GM10847 (cell line): Measurements from ENCODE around the gene FSHR.

Experiments used
- POLR2A ChIP-seq: IDR thresholded peaks from 2 replicates; pipeline ENCODE4 v1.6.1; 2011; ENCODE audit not compliant: insufficient read length; ENCODE audit errors: extremely low read depth

FSHR gene

GRCh38 chr2:49021271-49021670 lies 133.0 kb downstream of the FSHR start:
- TF ChIP-seq POLR2A: no peak

DNA sequence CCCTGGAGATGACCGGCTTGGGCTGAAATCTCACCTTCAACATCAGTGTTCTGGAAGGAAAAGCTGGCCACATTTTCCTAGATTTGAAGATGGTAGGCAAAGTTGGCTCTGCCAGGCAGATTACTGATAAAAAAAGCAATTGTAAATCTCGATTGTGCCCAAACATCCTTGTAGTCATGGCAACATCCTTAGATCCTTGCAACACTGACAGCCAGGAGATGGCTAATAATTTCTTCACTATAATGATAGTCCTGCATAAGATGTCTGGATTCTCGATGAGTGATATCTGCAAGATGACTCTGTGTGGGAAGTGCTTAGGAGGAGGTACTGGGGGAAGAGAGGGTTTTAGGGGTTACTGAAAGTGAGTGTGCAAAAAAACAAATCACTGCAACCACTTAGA lies 149.1 kb downstream of the FSHR start:
- TF ChIP-seq POLR2A: no peak

GRCh38 chr2:49004036-49004626 lies 150.2 kb downstream of the FSHR start:
- TF ChIP-seq POLR2A: no peak

- no peak for TF ChIP-seq POLR2A
Observed at GRCh38 chr2:49003201-49003600, 151.1 kb downstream of the FSHR start.

- TF ChIP-seq POLR2A: no peak
Observed at GRCh38 chr2:49002750-49003149, 151.6 kb downstream of the FSHR start.

DNA sequence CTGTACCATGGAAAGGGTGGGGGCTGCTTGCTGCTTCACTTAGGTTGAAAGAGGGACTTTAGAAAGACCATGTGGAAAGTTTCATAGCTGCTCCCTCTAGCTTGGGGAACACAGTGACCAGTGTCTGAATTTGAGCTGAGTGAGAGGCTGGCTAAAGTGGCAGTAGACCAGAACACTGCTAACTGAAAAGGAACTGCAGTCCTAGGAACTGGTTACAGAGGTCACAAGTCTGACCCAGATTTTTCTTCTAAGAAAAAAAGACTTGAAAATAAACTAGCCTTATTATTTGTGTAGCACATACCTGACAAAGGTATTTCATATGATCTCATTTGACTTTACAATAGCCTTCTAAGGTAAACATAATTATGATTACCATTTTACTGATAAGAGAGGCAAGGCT lies 153.6 kb downstream of the FSHR start:
- no peak for TF ChIP-seq POLR2A

DNA sequence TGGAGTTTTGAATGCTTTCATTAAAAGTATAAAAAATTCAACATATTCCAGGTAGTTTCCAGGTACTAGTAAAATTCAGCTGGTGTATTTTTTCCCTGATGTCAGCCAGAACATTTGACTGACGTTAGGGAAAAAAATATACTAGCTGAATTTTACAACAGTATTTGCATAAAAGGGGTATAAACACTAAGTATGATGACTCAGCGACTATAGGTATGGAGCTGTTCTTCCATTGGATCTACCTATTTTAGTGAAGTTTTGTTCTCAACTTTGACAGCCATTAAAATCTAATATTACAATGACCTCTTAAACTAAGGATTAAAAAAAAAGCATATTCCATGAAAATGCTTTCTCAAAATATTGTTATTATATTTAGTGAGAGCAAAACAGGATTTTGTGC lies 155.9 kb downstream of the FSHR start:
- TF ChIP-seq POLR2A: no peak

DNA sequence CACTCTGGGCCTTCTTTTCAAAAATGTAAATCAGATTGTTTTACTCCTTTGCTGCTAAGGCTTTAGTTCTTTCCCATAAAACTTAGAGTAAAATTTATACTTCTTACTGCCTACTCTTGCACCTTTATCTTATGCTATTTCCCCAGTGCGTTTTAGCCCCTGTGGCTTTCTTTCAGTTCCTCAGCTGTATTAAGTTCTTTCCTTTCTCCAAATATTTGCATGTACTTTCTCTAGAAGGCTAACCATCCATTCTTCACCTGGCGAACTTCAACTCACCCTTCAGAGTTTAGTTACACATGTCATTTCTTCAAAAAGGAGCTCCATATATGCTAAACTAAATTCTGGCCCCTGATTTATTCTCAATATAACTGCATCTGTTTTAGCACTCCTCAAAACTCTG lies 160.7 kb downstream of the FSHR start:
- no peak for TF ChIP-seq POLR2A

DNA sequence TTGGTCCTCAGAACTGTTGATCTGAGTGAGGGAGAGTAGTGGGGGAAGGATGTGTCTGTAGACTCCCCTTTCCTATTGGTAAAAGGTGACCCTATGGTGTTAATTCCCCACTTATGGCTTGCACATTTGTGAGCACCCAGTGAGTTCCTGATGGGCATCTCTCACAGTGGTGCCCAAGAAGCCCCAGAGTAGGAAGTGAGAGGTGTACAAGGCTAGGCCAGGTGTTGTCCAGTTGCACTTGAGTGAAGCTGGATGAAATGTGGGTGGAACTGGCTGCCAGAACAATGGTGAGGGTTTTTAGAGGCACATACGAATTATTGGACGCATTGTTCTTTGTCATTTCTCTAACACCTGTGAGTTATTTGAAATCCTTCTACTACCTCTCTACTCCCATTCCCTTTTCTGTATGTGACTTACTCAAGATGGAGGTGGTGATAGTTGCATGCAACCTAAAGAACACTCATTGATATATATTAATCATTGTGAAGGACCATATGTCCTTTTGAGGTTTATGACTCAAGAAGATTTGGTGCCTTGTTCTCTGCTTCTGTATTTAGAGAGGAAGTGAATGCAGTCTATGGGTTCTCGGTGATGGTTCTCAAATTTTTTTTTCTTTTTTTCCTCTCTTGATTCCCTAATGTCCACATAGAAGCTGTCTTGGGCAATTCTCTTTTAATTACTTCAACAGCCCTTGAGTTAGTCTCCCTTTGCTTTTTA lies 162.7 kb downstream of the FSHR start:
- TF ChIP-seq POLR2A: no peak

DNA sequence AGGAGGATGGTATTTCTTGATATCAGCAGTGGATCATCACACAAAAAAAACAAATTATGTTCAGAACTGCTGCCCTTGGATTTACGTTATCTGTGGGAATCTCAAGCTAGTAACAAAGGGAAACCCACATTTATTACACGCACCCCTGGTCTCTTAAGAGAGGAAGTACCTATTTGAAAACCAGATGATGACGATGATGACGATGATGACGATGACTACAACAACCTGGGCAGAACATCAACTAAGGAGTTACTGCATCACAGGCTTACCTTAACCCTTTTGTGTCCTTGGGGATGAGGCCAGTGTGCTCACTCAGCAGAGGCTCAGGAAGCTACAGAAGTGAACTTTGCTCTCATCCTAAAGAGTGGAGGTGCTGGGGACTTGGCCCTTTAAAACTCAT lies 169.4 kb downstream of the FSHR start:
- TF ChIP-seq POLR2A: no peak

DNA sequence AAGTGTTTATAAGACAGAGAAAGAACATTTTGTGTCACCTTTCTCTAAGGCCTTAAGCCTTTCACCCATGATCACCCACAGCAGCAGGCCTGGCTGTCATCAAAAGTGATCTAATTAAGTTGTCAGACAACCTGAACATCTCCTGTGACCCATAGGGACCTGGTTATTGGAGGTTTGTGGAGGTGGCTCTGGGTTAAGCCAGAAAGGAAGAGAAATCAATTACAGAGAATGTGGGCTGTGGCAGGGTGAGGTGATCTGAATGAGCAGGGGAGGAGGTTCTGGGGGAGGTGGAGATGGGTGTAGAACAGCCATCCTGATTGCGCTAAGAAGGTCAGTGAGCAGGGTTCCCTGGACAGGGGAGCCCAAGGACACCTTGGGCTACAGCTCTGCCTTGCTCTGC lies 170.8 kb downstream of the FSHR start:
- no peak for TF ChIP-seq POLR2A

- no peak for TF ChIP-seq POLR2A
Observed at GRCh38 chr2:48982887-48983435, 171.4 kb downstream of the FSHR start.

DNA sequence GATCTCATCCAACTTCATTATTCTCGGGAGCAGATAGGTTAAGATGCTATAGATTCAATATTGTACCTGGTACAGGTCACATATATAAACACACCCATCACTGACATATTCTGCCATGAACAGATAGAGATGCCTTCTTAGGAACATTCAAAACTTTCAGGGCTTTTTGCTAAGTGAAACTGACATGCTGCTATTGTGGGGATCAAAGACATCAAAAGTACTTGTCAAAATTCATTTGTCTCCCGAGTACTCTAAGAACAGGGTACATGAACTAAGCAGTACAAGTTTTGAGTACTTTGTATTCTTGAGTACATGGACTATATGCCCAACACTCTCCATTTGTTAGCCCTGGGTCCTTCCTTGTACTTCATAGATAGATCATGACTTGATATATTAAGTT lies 173.5 kb downstream of the FSHR start:
- no peak for TF ChIP-seq POLR2A

DNA sequence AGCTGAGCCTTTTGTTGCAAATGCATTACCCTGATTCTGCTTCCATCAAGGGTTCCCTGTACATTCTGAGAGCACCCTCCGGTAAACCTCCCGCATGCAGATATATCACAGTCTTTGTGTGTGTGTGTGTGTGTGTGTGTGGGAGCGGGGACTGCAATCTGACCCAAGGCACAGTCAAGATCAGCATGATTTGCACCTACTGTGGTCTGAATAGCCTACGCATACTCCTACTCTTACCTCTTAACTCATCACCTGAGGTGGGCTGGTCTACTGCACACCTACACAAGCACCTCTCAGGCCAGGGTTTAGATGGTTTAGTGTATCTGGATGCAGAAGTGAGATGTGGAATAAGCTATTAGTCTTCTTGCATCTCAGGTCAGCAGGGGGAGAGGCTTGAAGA lies 174.6 kb downstream of the FSHR start:
- TF ChIP-seq POLR2A: no peak

GRCh38 chr2:48978131-48978530 lies 176.2 kb downstream of the FSHR start:
- TF ChIP-seq POLR2A: no peak

GRCh38 chr2:48971801-48972200 lies 182.5 kb downstream of the FSHR start:
- no peak for TF ChIP-seq POLR2A

DNA sequence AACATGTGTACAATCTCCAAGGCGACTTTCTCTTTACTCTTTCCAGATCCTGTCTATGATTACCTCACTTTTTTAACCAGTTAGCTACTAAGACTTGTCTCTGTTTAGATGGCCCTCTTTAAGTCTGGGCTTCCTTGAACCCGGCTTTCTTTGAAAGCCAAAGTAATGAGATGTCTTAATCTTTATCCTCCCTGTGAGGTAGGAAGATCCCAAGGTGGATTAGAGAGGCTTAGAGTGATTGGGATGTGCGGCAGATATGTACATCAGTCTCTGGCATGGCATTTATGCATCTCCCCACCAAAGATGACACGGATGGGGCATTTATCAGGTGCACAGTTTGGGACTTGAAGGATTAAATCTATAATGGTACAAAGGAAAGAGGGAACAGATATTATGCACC lies 186.3 kb downstream of the FSHR start:
- no peak for TF ChIP-seq POLR2A

DNA sequence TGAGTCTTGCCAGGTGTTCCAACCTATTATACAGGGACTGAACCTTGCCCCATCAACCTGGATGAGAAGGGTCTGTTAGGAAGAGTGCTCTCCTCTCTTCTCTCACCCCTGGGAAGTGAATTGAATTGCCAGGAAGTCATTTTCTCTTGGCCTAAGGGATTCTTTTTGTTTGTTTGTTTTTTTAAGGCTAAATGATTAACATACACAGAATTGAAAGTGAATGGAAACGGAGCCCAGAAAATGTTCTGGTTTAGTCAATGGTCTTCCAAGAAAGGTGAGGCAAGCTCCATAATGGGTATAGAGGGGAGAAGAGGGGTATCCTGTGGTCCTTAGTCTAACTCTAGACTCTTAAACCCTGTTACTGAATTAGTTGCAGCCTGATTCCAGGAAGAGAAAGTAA lies 189.1 kb downstream of the FSHR start:
- TF ChIP-seq POLR2A: no peak

DNA sequence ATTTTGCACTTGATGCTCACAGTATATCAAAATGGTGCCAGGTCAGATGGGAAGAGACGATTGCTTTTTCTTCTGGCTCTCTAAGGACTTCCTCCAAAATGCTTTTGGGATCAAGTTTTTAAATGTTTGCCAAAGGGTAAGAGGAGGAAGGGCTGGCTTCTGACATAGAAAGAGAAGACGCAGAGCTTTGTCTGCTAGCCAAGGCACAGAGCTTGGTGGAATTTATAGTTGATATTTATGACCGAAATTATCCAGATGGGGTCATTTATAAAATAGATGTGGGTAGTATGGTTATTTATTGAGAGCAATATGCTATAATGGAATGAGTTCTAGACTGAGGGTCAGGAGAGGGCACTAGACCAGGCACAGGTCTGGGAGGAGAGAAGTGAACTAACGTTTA lies 193.3 kb downstream of the FSHR start:
- TF ChIP-seq POLR2A: no peak
